HEK293 (cell line): ENCODE measurements around the gene RIPK3.

ENCODE experiments used
- MYNN ChIP-seq: fragments of 450-650 bp; formaldehyde crosslinking; IDR thresholded peaks from 2 replicates; pipeline ENCODE4 v1.5.1; 2016; ENCODE audit warnings: missing biosample characterization, missing genetic modification characterization, borderline replicate concordance
- REST ChIP-seq: fragments of 450-650 bp; formaldehyde crosslinking; IDR thresholded peaks from 2 replicates; pipeline ENCODE4 v1.5.1; 2016; ENCODE audit warnings: missing biosample characterization, missing genetic modification characterization
- YY1 ChIP-seq: fragments of 450-650 bp; formaldehyde crosslinking; IDR thresholded peaks from 2 replicates; pipeline ENCODE4 v1.5.1; 2018; ENCODE audit warnings: missing biosample characterization, missing genetic modification characterization
- ZEB2 ChIP-seq: fragments of 450-650 bp; formaldehyde crosslinking; IDR thresholded peaks from 2 replicates; pipeline ENCODE4 v1.5.1; 2016; ENCODE audit warnings: missing biosample characterization, missing genetic modification characterization
- ZNF239 ChIP-seq: fragments of 450-650 bp; formaldehyde crosslinking; IDR thresholded peaks from 2 replicates; pipeline ENCODE4 v1.5.1; 2016; ENCODE audit warnings: missing biosample characterization, missing genetic modification characterization

GRCh38 chr14:24377657-24378056, 37.9 kb upstream of the RIPK3 start:
- no peak for TF ChIP-seq YY1 (tag by site-specific recombination)
- no peak for TF ChIP-seq ZEB2 (tag by site-specific recombination)
- TF ChIP-seq REST: no peak
- TF ChIP-seq MYNN (tag by site-specific recombination): no peak
- no peak for TF ChIP-seq ZNF239
